GM12878 (cell line): ENCODE results near the gene EYS.

Experiments
- CTCF ChIP-seq, 3 experiments: IDR thresholded peaks in 2 of 3; conservative IDR thresholded peaks in 1 of 3; 2 replicates each; pipeline ENCODE4 v1.5.1; 2011; ENCODE audit warnings: low read depth in 3 of 3, low read length in 3 of 3, mild to moderate bottlenecking in 3 of 3, control low read depth in 2 of 3, moderate library complexity in 2 of 3, inconsistent platforms in 1 of 3, mixed read lengths in 1 of 3; ENCODE audit not compliant: control insufficient read depth in 2 of 3, insufficient read depth in 1 of 3; ENCODE audit errors: extremely low read depth in 1 of 3
- EP300 ChIP-seq, 2 experiments: fragments of 150-350 bp in 1 of 2; IDR thresholded peaks; 2 replicates each; pipeline ENCODE4 v1.6.1; 2011 to 2012; ENCODE audit warnings: low read depth in 2 of 2, low read length in 2 of 2, borderline replicate concordance in 1 of 2, improper control_type of control experiment in 1 of 2, inconsistent platforms in 1 of 2; ENCODE audit not compliant: control insufficient read depth in 1 of 2
- MAX ChIP-seq: IDR thresholded peaks from 2 replicates; pipeline ENCODE4 v1.6.1; 2012; ENCODE audit warnings: low read depth, low read length, improper control_type of control experiment
- USF1 ChIP-seq: IDR thresholded peaks from 2 replicates; pipeline ENCODE4 v1.6.1; 2011; ENCODE audit warnings: borderline replicate concordance, low read depth, mild to moderate bottlenecking, moderate library complexity, mixed read lengths, low read length; ENCODE audit not compliant: insufficient read depth; ENCODE audit errors: extremely low read length

DNA sequence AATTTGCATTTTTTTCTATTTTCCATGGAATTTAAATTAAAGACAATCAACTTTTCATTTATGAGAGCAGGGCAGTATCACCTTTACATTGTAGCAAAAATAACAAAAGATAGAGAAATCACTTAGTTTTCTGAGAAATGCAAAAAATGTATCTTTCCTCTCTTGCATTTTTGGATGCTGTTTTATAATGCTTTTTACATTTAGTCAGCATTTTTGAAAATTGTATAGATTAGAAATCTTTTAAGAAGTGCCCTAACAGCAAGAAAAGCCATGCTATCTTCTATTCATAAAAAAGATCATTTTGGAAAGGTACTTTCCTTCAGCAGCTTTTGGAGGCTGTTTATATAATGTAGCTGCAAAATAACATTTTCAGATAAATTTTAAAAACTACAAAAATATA lies 421.8 kb downstream of the EYS start:
- TF ChIP-seq USF1 = no peak
- no peak for TF ChIP-seq MAX
- no peak for TF ChIP-seq CTCF (IDR thresholded peaks at IDR 0.05 in 2 of 3, conservative IDR thresholded peaks at IDR 0.05 in 1 of 3; ENCODE audit: control insufficient read depth in 2 of 3, extremely low read depth in 1 of 3, insufficient read depth in 1 of 3, low read depth in 3 of 3, low read length in 3 of 3)
- no peak for TF ChIP-seq EP300 (IDR thresholded peaks at IDR 0.05; ENCODE audit: borderline replicate concordance in 1 of 2, control insufficient read depth in 1 of 2, low read depth in 2 of 2, low read length in 2 of 2)
